ENCODE data around the gene GATD1.

GRCh38 chr11:797296-798092 lies 20.2 kb upstream of the GATD1 start:
- TF ChIP-seq, protein P1, sequence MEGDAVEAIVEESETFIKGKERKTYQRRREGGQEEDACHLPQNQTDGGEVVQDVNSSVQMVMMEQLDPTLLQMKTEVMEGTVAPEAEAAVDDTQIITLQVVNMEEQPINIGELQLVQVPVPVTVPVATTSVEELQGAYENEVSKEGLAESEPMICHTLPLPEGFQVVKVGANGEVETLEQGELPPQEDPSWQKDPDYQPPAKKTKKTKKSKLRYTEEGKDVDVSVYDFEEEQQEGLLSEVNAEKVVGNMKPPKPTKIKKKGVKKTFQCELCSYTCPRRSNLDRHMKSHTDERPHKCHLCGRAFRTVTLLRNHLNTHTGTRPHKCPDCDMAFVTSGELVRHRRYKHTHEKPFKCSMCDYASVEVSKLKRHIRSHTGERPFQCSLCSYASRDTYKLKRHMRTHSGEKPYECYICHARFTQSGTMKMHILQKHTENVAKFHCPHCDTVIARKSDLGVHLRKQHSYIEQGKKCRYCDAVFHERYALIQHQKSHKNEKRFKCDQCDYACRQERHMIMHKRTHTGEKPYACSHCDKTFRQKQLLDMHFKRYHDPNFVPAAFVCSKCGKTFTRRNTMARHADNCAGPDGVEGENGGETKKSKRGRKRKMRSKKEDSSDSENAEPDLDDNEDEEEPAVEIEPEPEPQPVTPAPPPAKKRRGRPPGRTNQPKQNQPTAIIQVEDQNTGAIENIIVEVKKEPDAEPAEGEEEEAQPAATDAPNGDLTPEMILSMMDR (IDR thresholded peaks at IDR 0.05), result no peak
- TF ChIP-seq POLR2A (IDR thresholded peaks at IDR 0.05) (no peak), EP300 (IDR thresholded peaks at IDR 0.05) (peak in 1 of 2 donors; percentile 40)

Data from tibial nerve (tissue), 4 donors.